NB4 (cell line): ENCODE results near the gene P4HB.

Source experiments
- CTCF ChIP-seq: IDR thresholded peaks from one replicate; pipeline ENCODE4 v1.5.1; 2012; ENCODE audit warnings: low read depth, low read length
- MAX ChIP-seq: IDR thresholded peaks from 2 replicates; pipeline ENCODE4 v1.6.1; 2011; ENCODE audit warnings: low read depth, low read length
- POLR2A ChIP-seq: IDR thresholded peaks from 2 replicates; pipeline ENCODE4 v1.6.1; 2011; ENCODE audit warnings: mild to moderate bottlenecking; ENCODE audit not compliant: insufficient read length; ENCODE audit errors: extremely low read depth

- TF ChIP-seq MAX = peak; percentile 82
- TF ChIP-seq CTCF = no peak
- TF ChIP-seq POLR2A = peak; percentile 39
These were observed 27.0 kb downstream of the P4HB start, which contains the start of gene MCRIP1 for GRCh38 chr17:81833160-81833920.
